GM19397 (cell line): Measurements from ENCODE around the gene TYRP1.
"Not testable (repeated sequence)": the region's sequence is repeated elsewhere in the genome, so short reads cannot be mapped to it uniquely, and the experiment has no call there.

Source experiments
- ATAC-seq: cut with Tn5 transposase; IDR thresholded peaks from one replicate; pipeline ENCODE4 v1.9.1; 2021; ENCODE audit warnings: mild to moderate bottlenecking, moderate library complexity; ENCODE audit not compliant: unreplicated experiment

The TYRP1 gene, protein sequence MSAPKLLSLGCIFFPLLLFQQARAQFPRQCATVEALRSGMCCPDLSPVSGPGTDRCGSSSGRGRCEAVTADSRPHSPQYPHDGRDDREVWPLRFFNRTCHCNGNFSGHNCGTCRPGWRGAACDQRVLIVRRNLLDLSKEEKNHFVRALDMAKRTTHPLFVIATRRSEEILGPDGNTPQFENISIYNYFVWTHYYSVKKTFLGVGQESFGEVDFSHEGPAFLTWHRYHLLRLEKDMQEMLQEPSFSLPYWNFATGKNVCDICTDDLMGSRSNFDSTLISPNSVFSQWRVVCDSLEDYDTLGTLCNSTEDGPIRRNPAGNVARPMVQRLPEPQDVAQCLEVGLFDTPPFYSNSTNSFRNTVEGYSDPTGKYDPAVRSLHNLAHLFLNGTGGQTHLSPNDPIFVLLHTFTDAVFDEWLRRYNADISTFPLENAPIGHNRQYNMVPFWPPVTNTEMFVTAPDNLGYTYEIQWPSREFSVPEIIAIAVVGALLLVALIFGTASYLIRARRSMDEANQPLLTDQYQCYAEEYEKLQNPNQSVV

DNA sequence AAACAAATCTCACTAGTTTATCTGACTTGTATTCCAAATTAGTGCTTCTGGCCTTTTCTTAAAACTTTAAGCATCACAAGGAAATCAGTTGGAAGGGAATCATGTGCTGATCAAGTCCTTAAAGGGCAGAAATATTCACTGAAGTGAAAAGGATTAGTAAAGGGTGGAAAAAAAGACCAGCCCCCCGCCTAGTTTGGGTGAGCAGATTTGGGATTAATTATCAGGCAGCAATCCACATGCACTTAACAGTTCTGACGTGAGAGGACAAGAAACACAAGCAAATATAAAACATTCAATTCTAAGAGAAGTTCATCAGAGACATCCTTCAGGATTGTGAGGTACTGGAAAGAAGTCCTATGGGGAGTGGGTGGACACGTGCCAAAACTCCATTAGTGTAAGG lies at the start of gene TYRP1:
Gene TYRP1 (plus strand): TSS at position 245 of the 400 bp plus-strand sequence. CDS start 612 bp downstream, outside the sequence.
- no peak for ATAC-seq

GRCh38 chr9:12643686-12644085 lies 49.5 kb upstream of the TYRP1 start:
- ATAC-seq: no peak

DNA sequence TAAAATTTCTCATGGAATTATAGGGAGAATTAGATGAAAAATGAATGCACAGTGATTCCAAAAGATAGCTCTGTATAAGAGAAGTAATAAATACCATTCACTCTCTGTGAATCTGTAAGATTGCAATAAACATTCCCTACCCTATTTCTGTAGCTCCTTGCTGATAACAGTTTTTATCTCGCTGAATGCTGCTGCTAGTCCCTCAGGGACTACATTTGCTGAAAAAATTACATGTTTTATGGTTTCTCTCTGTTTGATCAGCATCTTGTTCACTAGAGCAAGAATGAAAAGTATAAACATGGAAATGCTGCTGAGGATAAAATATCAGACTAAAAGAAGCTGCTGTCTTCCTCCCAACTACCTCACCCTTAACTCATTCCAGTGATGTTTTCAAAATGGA lies 44.3 kb upstream of the TYRP1 start:
- no peak for ATAC-seq

- ATAC-seq: no peak
These were observed 42.1 kb upstream of the TYRP1 start for GRCh38 chr9:12651125-12651524.

DNA sequence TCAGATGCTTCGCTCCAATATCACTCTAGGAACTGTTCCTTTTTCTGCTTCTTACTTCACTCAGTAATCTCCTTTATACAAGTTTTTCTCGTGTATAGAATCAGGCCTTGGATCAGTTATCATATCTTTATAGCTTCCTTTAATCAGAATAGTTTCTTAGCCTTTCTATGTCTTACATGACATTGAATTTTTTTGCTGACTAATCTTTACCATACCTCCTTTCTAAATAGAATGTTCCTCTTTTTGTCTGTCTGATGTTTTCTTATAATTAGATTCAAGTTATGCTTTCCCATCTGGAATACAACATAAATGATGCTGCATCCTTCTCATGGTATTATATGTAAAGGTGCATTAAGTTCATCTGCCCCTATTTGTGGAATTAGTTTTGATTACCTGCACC lies 40.2 kb upstream of the TYRP1 start:
- ATAC-seq: no peak

- no peak for ATAC-seq
These were observed 36.4 kb upstream of the TYRP1 start for GRCh38 chr9:12656803-12657202.

DNA sequence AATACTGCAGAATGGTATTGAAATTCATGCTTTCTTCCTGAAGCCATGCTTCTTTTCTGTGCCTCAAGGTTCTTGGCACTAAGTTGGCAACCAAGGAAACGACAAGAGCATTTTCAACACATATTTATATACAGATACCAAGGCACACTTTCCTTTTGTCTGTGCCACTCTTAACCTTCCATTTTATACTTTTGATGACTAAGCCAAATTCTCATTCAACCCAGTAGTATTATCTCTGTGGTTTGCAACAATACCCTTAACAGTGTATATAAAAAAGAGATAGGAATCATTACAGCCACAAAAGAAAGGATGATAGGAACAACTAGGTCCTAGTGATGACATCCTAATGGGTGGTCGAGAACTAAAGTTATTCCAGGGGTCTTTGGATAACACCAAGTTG lies 36.0 kb upstream of the TYRP1 start:
- ATAC-seq: no peak

- no peak for ATAC-seq
These were observed 35.2 kb upstream of the TYRP1 start for GRCh38 chr9:12657998-12658397.

- ATAC-seq: no peak
These were observed 34.5 kb upstream of the TYRP1 start for GRCh38 chr9:12658531-12659209.

DNA sequence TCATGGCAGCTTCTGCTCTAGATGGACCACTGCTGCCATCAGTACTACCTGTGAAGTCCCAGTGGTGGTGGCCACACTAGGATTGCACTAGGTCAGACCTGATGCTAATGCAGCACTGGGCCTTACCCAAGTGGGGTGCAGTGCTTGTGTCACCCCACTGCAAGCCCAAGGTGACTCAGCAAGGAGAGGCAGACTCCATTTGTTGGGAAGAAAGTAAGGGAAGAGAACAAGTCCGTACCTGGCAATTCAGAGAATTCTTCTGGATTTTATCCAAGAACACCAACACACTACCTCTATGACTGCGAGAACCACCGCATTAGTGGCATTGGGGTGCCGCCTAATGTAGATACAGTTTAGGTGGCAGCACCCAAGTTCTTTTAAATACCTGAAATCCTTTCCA lies 34.0 kb upstream of the TYRP1 start:
- no peak for ATAC-seq

DNA sequence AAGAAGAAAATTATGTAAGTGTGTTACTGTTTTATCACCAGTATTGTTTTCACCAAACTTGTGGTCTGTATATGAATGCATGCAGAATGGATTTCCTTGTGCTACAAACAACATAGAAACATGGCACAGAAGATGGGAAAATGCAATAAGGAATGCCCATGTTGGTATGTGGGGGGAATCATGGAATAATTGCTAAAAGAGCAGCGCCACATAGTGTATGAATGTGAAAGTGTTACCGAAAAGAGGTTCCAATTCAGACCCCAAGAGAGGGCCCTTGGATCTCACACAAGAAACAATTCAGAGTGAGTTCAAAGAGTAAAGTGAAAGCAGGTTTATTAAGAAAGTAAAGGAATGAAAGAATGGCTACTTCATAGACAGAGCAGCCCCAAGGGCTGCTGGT lies 26.4 kb upstream of the TYRP1 start:
- no peak for ATAC-seq

GRCh38 chr9:12667892-12668291 lies 25.3 kb upstream of the TYRP1 start:
- ATAC-seq: no peak

DNA sequence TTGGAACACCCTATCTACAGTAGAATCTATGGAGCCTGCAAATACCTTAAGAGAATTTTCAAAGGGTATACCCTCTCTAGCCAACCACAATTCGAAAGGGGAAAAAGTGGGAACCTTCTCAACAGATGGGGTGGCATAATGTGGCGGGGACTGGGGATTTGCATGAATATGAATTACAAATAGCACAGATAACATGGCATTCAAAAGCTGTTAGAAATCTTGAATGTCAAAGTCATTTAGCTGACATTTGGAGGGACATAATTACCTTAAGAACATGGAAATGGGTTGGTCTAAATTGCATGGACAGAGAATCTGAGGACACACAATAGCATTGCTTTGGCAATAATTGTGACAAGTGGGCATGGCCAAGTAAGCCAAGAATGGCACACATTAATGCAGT lies 23.2 kb upstream of the TYRP1 start:
- no peak for ATAC-seq

GRCh38 chr9:12674961-12675360 lies 18.2 kb upstream of the TYRP1 start:
- no peak for ATAC-seq

DNA sequence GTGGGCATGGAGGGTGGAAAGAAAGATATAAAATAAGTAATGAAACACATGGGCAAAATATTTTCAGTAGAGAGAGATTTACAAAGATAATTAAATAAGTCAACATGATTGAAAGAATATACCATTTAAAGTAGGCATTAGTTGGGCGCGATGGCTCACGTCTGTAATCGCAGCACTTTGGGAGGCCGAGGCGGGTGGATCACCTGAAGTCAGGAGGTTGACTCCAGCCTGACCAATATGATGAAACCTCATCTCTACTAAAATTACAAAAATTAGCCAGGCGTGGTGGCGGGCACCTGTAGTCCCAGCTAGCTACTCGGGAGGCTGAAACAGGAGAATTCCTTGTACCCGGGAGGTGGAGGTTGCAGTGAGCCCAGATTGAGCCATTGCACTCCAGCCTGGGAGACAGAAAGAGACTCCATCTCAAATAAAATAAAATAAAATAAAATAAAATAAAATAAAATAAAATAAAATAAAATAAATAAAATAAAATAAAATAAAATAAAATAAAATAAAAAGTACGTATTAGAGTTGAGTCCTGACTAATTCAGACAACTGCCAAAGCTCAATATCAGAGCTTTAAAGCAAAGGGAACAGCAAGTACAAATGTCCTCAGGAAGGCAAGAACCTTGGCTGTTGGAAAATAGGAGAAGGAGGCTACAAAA lies 15.6 kb upstream of the TYRP1 start:
- ATAC-seq: not testable (repeated sequence)

GRCh38 chr9:12680341-12680740 lies 12.8 kb upstream of the TYRP1 start:
- no peak for ATAC-seq

- no peak for ATAC-seq
These were observed 12.4 kb upstream of the TYRP1 start for GRCh38 chr9:12680757-12681156.

GRCh38 chr9:12681620-12682019 lies 11.6 kb upstream of the TYRP1 start:
- no peak for ATAC-seq

DNA sequence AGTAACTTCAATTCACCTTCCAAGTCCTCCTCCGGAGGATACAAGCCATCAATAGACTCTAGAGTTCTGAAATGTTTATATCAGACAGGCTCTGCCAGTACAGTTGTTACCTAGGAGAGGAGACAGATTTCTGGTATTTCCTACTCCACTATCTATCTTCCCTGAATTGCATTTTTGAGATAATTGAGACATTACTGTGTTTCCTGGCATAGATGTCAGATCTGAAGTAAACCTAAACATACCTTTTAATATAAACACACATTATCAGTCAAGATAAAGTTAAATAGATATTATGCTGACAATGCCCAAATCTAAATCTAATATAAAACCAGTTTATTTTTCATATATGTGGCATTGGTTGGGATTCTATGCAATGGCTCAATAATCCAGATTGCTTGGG lies 8.2 kb upstream of the TYRP1 start:
- no peak for ATAC-seq

- ATAC-seq: no peak
These were observed 4.0 kb upstream of the TYRP1 start for GRCh38 chr9:12689233-12689632.

DNA sequence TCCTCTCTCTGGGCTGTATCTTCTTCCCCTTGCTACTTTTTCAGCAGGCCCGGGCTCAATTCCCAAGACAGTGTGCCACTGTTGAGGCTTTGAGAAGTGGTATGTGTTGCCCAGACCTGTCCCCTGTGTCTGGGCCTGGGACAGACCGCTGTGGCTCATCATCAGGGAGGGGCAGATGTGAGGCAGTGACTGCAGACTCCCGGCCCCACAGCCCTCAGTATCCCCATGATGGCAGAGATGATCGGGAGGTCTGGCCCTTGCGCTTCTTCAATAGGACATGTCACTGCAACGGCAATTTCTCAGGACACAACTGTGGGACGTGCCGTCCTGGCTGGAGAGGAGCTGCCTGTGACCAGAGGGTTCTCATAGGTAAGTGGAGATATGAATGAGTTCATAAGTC lies 828 bp downstream of the TYRP1 start:
- ATAC-seq: no peak

- ATAC-seq: no peak
These were observed 2.3 kb downstream of the TYRP1 start for GRCh38 chr9:12695474-12695873.
